ENCODE results near the gene CACNB4.

Gene CACNB4

GRCh38 chr2:152098496-152099366, at the start of gene CACNB4:
TSS of gene CACNB4 (minus strand) at chr2:152099044.
- peak within 1 kb of the TSS; percentile 71 for H3K4me3 ChIP-seq (ENCODE audit: low read depth, low read length)
- no peak for TF ChIP-seq CTCF (IDR thresholded peaks at IDR 0.05; ENCODE audit: low read depth, low read length, missing control alignments)
- no peak for DNase-seq (ENCODE audit: low read depth)

GRCh38 chr2:152134488-152135280, 35.8 kb upstream of the CACNB4 start:
- no peak for TF ChIP-seq CTCF (IDR thresholded peaks at IDR 0.05; ENCODE audit: low read depth, low read length, missing control alignments)
- no peak overlapping the region for H3K4me3 ChIP-seq (ENCODE audit: low read depth, low read length)
- DNase-seq (ENCODE audit: low read depth): no peak

- TF ChIP-seq CTCF (IDR thresholded peaks at IDR 0.05; ENCODE audit: low read depth, low read length, missing control alignments): no peak
- no peak overlapping the region for H3K4me3 ChIP-seq (ENCODE audit: low read depth, low read length)
- DNase-seq (ENCODE audit: low read depth): no peak
Measured at GRCh38 chr2:152132306-152132705, 33.5 kb upstream of the CACNB4 start.

GRCh38 chr2:152127628-152128027, 28.8 kb upstream of the CACNB4 start:
- H3K4me3 ChIP-seq (ENCODE audit: low read depth, low read length): no peak overlapping the region
- DNase-seq (ENCODE audit: low read depth): no peak
- TF ChIP-seq CTCF (IDR thresholded peaks at IDR 0.05; ENCODE audit: low read depth, low read length, missing control alignments): no peak

GRCh38 chr2:152126664-152127063, 27.8 kb upstream of the CACNB4 start:
- DNase-seq (ENCODE audit: low read depth): no peak

GRCh38 chr2:152122161-152122560, 23.3 kb upstream of the CACNB4 start:
- DNase-seq (ENCODE audit: low read depth): no peak
- H3K4me3 ChIP-seq (ENCODE audit: low read depth, low read length): no peak overlapping the region
- no peak for TF ChIP-seq CTCF (IDR thresholded peaks at IDR 0.05; ENCODE audit: low read depth, low read length, missing control alignments)

More at GRCh38 chr2:152126664-152127063, 27.8 kb upstream of the CACNB4 start:
- no peak overlapping the region for H3K4me3 ChIP-seq (ENCODE audit: low read depth, low read length)
- no peak for TF ChIP-seq CTCF (IDR thresholded peaks at IDR 0.05; ENCODE audit: low read depth, low read length, missing control alignments)

Measured in GM12864 (cell line).